Kidney (tissue), 14 donors: ENCODE results near the gene PHTF2. TPM values are rescaled to one million over a fixed set of nuclear protein-coding genes. Genes with fewer than 3 reads are reported as not detected.

ENCODE experiments used
- DNase-seq, 5 donors: peaks; one replicate each; pipeline ENCODE4 v3.0.0-alpha.2; 2013 to 2020
- FAIRE-seq: peaks from 2 replicates; lab custom pipeline; 2012; peaks lifted over from hg19 to GRCh38; lab: Jason Lieb, UNC
- H3K27ac ChIP-seq, 2 donors: one replicate each; pipeline ENCODE4 v1.7.0; 2013; ENCODE audit warnings: low read depth in 2 of 2, low read length in 2 of 2, inconsistent platforms in 1 of 2
- H3K27me3 ChIP-seq: one replicate; pipeline ENCODE4 v1.7.1; 2013; ENCODE audit warnings: low read length, inconsistent platforms; ENCODE audit not compliant: control insufficient read depth, insufficient read depth
- H3K36me3 ChIP-seq, 3 donors: one replicate each; pipeline versions ENCODE4 v1.7.0 to v1.7.1; 2013; ENCODE audit warnings: low read length in 3 of 3, control low read depth in 1 of 3, inconsistent platforms in 1 of 3; ENCODE audit not compliant: insufficient read depth in 3 of 3, control insufficient read depth in 2 of 3
- H3K4me1 ChIP-seq, 3 donors: one replicate each; pipeline versions ENCODE4 v1.7.0 to v1.7.1; 2013; ENCODE audit warnings: low read length in 3 of 3, inconsistent platforms in 1 of 3, low read depth in 1 of 3; ENCODE audit not compliant: control insufficient read depth in 2 of 3, insufficient read depth in 2 of 3
- H3K4me3 ChIP-seq, 3 donors: one replicate each; pipeline versions ENCODE4 v1.7.0 to v1.8.1; 2013; ENCODE audit warnings: low read length in 3 of 3, control low read depth in 1 of 3, inconsistent platforms in 1 of 3
- H3K9ac ChIP-seq, 3 donors: one replicate each; pipeline versions ENCODE4 v1.7.0 to v1.7.1; 2013; ENCODE audit warnings: low read length in 3 of 3, control low read depth in 1 of 3, inconsistent platforms in 1 of 3
- H3K9me3 ChIP-seq, 3 donors: one replicate each; pipeline versions ENCODE4 v1.7.0 to v1.7.1; 2013; ENCODE audit warnings: low read length in 3 of 3, control low read depth in 1 of 3, inconsistent platforms in 1 of 3; ENCODE audit not compliant: control insufficient read depth in 2 of 3, insufficient read depth in 1 of 3
- intact Hi-C: fragments of 100-400 bp; cut with DNase I; formaldehyde crosslinking; loops from one replicate; pipeline ENCODE4 v1.11.1; 2022
- polyA plus RNA-seq: library from polyadenylated mRNA; stranded (reverse); fragments of 350-450 nt; fragmentation: Illumina TruSeq; extraction: RNeasy Lipid Tissue Mini Kit (QIAGEN cat#74804); gene quantifications from one replicate; pipeline ENCODE4 v1.2.3, GENCODE V29; 2014; ENCODE audit warnings: low read depth, low replicate concordance; ENCODE audit not compliant: insufficient read depth
- total RNA-seq: library from RNA; stranded (reverse); fragmentation: NEBNext Ultra II Directional; extraction: Animal tissue kit (Norgen Biotek cat#: 25700); gene quantifications from one replicate; pipeline ENCODE4 v1.2.1, GENCODE V29; 2021
- TF ChIP-seq, protein P1 (sequence below): IDR thresholded peaks from 3 replicates; pipeline ENCODE4 v1.5.1; 2012; ENCODE audit warnings: mild to moderate bottlenecking, moderate library complexity, borderline replicate concordance; ENCODE audit not compliant: insufficient read depth; ENCODE audit errors: extremely low read depth
- donor health status: control.
- donor health status: control.
- donor health status: control.
- donor health status: control.
- donor health status: control.
- donor health status: DM: yes; HTN: yes; CAD: no.
- donor health status: Normal renal cell carcinoma (clear cell type).

The PHTF2 gene
- total and polyA plus RNA-seq, 2 donors from 2014 or later = 6.0 to 13.8 TPM

DNA sequence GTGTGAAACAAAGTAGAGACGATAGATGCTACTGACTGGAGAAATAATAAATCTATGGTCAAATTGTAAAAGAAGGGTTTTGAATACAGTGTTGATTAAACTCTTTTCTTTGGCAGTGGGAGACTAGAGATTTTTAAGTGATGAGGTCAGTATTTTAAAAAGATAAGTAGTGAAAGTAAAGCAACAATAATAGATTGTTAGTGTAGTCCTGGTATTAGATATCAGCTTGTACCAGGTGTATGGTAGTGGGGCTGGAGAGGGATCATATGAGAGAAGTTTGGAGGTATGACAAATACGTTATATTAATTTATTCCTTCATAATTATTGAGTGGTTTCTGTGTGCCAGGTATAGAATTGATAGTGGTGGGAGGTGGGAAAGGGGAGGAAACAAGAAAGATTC is 25.2 kb downstream of the PHTF2 start:
- DNase-seq = no peak
- Histone ChIP-seq H3K27ac (no peak overlapping the region), H3K27me3 (no peaks in the 10 kb centered on the region), H3K4me3 (no peak overlapping the region), H3K9ac (no peak overlapping the region), H3K36me3 (no peaks in the 10 kb centered on the region), H3K9me3 (peaks cover 1 to 35% (median 6%) of the 10 kb centered on the region in 3 donors), H3K4me1 (no peaks in the 10 kb centered on the region)
- TF ChIP-seq, protein P1, sequence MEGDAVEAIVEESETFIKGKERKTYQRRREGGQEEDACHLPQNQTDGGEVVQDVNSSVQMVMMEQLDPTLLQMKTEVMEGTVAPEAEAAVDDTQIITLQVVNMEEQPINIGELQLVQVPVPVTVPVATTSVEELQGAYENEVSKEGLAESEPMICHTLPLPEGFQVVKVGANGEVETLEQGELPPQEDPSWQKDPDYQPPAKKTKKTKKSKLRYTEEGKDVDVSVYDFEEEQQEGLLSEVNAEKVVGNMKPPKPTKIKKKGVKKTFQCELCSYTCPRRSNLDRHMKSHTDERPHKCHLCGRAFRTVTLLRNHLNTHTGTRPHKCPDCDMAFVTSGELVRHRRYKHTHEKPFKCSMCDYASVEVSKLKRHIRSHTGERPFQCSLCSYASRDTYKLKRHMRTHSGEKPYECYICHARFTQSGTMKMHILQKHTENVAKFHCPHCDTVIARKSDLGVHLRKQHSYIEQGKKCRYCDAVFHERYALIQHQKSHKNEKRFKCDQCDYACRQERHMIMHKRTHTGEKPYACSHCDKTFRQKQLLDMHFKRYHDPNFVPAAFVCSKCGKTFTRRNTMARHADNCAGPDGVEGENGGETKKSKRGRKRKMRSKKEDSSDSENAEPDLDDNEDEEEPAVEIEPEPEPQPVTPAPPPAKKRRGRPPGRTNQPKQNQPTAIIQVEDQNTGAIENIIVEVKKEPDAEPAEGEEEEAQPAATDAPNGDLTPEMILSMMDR = no peak
- FAIRE-seq = no peak
- intact Hi-C loops = no loop called here

- FAIRE-seq (no peak), DNase-seq (no peak)
- H3K27me3 ChIP-seq = no peaks in the 10 kb centered on the region
- intact Hi-C loops = no loop called here
- no peaks in the 10 kb centered on the region for H3K36me3 ChIP-seq
- H3K9ac ChIP-seq = no peak overlapping the region
- H3K27ac ChIP-seq = no peak overlapping the region
- TF ChIP-seq, protein P1 = no peak
- H3K9me3 ChIP-seq = peaks cover 1 to 29% (median 6%) of the 10 kb centered on the region in 3 donors
- H3K4me1 ChIP-seq = no peaks in the 10 kb centered on the region
- H3K4me3 ChIP-seq = no peak overlapping the region
These were observed 26.1 kb downstream of the PHTF2 start for GRCh38 chr7:77824636-77825035.

- intact Hi-C loops = no loop called here
- Histone ChIP-seq H3K9ac (no peak overlapping the region), H3K9me3 (peaks cover 1 to 26% (median 6%) of the 10 kb centered on the region in 3 donors), H3K4me1 (no peaks in the 10 kb centered on the region), H3K27ac (no peak overlapping the region), H3K4me3 (no peak overlapping the region), H3K36me3 (no peaks in the 10 kb centered on the region), H3K27me3 (no peaks in the 10 kb centered on the region)
- DNase-seq (no peak), FAIRE-seq (no peak)
- TF ChIP-seq, protein P1 = no peak
These were observed 26.6 kb downstream of the PHTF2 start for GRCh38 chr7:77825131-77825530.

GRCh38 chr7:77826300-77826699 is 27.7 kb downstream of the PHTF2 start:
- TF ChIP-seq, protein P1 = no peak
- FAIRE-seq = no peak
- Histone ChIP-seq H3K9me3 (peaks cover 0 to 14% (median 0%) of the 10 kb centered on the region in 3 donors), H3K4me3 (no peak overlapping the region), H3K9ac (no peak overlapping the region), H3K4me1 (no peaks in the 10 kb centered on the region), H3K36me3 (no peaks in the 10 kb centered on the region), H3K27me3 (no peaks in the 10 kb centered on the region), H3K27ac (no peak overlapping the region)
- intact Hi-C loops = no loop called here
- DNase-seq = no peak
